Right atrium auricular region (tissue), 2 donors: ENCODE results near the gene HDAC5. TPM values are rescaled to one million over a fixed set of nuclear protein-coding genes. Genes with fewer than 3 reads are reported as not detected.
A peak's percentile ranks its signal among the peaks of the same experiment; 100 is the strongest.
"Not testable (repeated sequence)": the region's sequence is repeated elsewhere in the genome, so short reads cannot be mapped to it uniquely, and the experiment has no call there.

ENCODE experiments used
- DNase-seq: peaks from one replicate; pipeline ENCODE4 v3.0.0-alpha.2; 2019; ENCODE audit warnings: low spot score
- H3K27ac ChIP-seq, 2 donors: fragments of 200-600 bp; sonication (generic); 1 replicate in 1 of 2; 2 replicates in 1 of 2; pipeline ENCODE4 v1.5.1; 2016 to 2019
- H3K27me3 ChIP-seq, 2 donors: fragments of 200-600 bp; sonication (generic); one replicate each; pipeline versions ENCODE4 v1.5.1 to v1.6.0; 2017 to 2019
- H3K36me3 ChIP-seq: fragments of 200-600 bp; sonication (generic); one replicate; pipeline ENCODE4 v1.5.1; 2016
- H3K4me1 ChIP-seq, 2 donors: fragments of 200-600 bp; sonication (generic); one replicate each; pipeline versions ENCODE4 v1.5.1 to v1.6.0; 2017 to 2019
- H3K4me3 ChIP-seq, 2 donors: fragments of 200-600 bp; sonication (generic); 1 replicate in 1 of 2; 2 replicates in 1 of 2; pipeline ENCODE4 v1.5.1; 2017 to 2019; ENCODE audit warnings: mild to moderate bottlenecking in 1 of 2, moderate library complexity in 1 of 2
- H3K9me3 ChIP-seq, 2 donors: fragments of 200-600 bp; sonication (generic); one replicate each; pipeline ENCODE4 v1.5.1; 2019
- total RNA-seq, 2 donors: library from RNA; depleted of rRNA; stranded (reverse); fragments of >200 nt; gene quantifications; one replicate each; pipeline ENCODE4 v1.1.0, GENCODE V29; 2016
- TF ChIP-seq, protein P1 (sequence below), 2 donors: fragments of 200-600 bp; sonication (generic); IDR thresholded peaks; one replicate each; pipeline ENCODE4 v1.5.1; 2019; ENCODE audit warnings: antibody characterized with exemption in 2 of 2

HDAC5 gene
- total RNA-seq, 2 donors from 2014 or later, result 80.0 to 138 TPM

DNA sequence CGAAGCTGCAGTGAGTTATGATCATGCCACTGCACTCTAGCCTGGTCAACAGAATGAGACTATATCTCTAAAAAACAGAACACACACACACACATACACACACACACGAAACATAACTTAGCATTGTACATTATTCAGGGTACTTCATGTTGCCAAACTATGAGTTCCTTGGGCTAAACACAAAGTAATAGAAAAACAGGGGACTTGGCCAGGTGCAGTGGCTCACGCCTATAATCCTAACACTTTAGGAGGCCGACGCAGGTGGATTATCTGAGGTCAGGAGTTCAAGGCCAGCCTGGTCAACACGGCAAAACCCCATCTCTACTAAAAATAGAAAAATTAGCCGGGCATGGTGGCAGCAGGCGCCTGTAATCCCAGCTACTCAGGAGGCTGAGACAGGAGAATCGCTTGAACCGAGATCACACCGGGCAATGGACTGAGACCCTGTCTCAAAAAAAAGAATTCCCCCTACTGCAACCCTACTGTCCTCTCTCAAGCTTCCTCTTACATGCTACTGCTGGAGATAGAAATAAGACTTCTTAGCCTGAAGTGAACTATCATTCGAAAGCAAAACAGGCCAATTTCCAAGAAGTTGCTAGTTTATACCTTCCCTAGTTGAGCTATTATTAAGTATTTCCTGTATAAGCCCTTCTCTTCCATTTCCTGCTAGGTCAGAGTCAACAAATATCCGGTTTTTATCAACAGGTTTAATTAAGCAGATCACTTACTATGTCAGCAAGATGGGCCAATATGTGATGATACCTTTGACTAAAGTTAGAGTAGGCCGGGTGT lies 64.1 kb downstream of the HDAC5 start:
- Histone ChIP-seq H3K4me1 (peaks cover 0 to 26% of the 10 kb centered on the region in 2 donors), H3K4me3 (no peak overlapping the region), H3K27me3 (no peaks in the 10 kb centered on the region), H3K27ac (no peak overlapping the region), H3K9me3 (no peaks in the 10 kb centered on the region), H3K36me3 (peaks cover 21% of the 10 kb centered on the region)
- TF ChIP-seq, protein P1, sequence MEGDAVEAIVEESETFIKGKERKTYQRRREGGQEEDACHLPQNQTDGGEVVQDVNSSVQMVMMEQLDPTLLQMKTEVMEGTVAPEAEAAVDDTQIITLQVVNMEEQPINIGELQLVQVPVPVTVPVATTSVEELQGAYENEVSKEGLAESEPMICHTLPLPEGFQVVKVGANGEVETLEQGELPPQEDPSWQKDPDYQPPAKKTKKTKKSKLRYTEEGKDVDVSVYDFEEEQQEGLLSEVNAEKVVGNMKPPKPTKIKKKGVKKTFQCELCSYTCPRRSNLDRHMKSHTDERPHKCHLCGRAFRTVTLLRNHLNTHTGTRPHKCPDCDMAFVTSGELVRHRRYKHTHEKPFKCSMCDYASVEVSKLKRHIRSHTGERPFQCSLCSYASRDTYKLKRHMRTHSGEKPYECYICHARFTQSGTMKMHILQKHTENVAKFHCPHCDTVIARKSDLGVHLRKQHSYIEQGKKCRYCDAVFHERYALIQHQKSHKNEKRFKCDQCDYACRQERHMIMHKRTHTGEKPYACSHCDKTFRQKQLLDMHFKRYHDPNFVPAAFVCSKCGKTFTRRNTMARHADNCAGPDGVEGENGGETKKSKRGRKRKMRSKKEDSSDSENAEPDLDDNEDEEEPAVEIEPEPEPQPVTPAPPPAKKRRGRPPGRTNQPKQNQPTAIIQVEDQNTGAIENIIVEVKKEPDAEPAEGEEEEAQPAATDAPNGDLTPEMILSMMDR (IDR thresholded peaks at IDR 0.05), result no peak
- no peak for DNase-seq

DNA sequence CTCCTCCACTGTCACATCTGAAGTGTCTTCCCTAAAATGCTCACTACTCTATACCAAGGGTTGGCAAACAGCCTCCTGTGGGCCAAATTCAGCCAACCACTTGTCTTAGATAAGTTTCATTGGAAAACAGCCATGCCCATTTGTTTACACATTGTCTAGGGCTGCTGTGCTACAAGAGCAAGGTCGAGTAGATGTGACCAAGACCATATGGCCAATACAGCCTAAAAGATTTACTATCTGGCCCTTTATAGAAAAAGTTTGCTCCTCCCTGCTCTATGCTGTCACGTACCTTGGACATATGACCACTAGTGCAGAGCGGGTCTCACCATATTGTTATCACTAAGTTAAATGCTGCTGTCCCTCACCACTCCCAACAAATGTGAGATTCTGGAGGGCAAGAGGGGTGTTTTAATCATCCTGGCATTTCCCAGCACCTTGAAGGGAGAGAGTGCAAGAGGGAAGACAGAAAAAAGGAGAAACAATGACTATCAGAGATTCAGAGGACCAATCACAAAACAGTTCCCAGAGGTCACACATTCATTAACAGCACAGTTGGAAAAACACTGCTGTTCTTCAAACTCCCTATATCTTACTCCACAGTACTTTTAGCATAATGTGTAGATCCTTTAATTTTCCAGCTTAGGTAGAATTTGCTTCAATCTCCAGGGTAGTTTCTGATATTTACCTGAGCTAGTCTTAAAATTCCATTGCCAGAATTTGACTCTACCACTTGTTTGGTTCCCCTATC lies 70.1 kb downstream of the HDAC5 start:
- Histone ChIP-seq H3K4me3 (no peak overlapping the region), H3K9me3 (no peaks in the 10 kb centered on the region), H3K27ac (peak overlapping the region in 1 of 2 donors; percentile 53), H3K36me3 (peaks cover 50% of the 10 kb centered on the region), H3K4me1 (peaks cover 0 to 14% of the 10 kb centered on the region in 2 donors), H3K27me3 (no peaks in the 10 kb centered on the region)
- no peak for DNase-seq
- TF ChIP-seq, protein P1 (IDR thresholded peaks at IDR 0.05), result no peak

DNA sequence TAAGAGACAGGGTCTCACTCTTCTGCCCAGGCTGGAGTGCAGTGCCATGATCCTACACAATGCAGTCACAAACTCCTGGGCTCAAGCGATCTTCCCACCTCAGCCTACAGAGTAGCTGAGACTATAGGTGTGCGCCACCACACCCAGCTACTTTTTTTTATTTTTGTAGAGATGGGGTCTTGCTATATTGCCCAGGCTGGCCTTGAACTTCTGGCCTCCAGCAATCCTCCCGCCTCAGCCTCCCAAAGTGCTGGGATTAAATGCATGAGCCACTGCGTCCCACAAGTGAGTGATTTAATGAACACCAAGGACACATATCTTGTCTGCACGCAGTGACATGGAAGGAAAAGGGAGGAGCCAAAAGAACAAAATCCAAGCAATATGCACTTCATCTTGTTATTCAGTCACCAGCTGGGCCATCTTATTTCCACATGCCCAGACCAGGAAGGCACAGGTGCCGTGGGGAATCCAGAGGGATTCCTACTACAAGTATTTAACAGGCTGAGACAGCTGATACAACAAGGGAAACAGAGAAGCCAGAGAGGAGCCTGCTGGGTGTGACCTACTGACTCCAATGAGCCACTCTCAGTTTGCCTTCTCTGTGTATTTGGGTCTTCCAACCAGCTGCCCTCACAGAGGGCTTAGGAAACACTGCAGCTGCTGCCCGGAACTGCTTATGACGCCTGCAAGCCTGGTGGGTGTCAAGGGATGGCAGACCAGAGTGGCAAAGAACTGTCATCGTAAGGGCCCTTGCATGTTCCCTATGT lies 74.0 kb downstream of the HDAC5 start:
- DNase-seq, result no peak
- H3K9me3 ChIP-seq, result no peaks in the 10 kb centered on the region
- no peak overlapping the region for H3K27ac ChIP-seq
- TF ChIP-seq, protein P1 (IDR thresholded peaks at IDR 0.05), result no peak
- H3K27me3 ChIP-seq, result no peaks in the 10 kb centered on the region
- peaks cover 44% of the 10 kb centered on the region for H3K36me3 ChIP-seq
- no peak overlapping the region for H3K4me3 ChIP-seq
- peaks cover 0 to 18% of the 10 kb centered on the region in 2 donors for H3K4me1 ChIP-seq

DNA sequence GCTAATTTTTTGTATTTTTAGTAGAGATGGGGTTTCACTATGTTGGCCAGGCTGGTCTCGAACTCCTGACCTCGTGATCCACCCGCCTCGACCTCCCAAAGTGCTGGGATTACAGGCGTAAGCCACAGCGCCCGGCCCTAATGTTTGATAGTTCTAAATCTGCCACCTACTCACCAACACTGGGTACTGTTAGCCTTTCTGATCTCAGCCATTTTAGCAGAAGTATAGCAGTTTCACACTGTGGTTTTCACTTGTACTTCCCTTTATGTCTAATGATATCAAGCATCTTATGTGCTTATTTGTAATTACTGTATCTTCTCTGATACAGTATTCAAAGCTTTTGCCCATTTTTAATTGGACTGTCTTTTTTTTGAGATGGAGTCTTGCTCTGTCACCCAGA lies 76.5 kb downstream of the HDAC5 start:
- DNase-seq, H3K27me3 ChIP-seq, H3K9me3 ChIP-seq, H3K4me3 ChIP-seq, H3K27ac ChIP-seq: not testable (repeated sequence)
- H3K36me3 ChIP-seq, result peaks cover 35% of the 10 kb centered on the region
- peaks cover 0 to 21% of the 10 kb centered on the region in 2 donors for H3K4me1 ChIP-seq

DNA sequence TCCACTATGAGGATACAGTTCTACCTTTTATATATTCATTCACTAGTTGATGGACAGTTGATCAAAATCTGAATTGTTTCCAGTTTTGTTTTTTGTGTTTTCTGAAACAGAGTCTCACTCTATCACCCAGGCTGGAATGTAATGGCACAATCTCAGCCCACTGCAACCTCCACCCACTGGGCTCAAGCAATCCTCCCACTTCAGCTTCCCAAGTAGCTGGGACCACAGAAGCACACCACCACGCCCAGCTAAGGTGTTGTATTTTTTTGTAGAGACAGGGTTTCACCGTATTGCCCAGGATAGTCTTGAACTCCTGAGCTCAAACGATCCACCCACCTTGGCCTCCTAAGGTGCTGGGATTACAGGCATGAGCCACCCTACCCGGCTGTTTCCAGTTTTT lies 78.0 kb downstream of the HDAC5 start:
- no peak for DNase-seq
- TF ChIP-seq, protein P1 (IDR thresholded peaks at IDR 0.05), result no peak
- H3K9me3 ChIP-seq, result no peaks in the 10 kb centered on the region

DNA sequence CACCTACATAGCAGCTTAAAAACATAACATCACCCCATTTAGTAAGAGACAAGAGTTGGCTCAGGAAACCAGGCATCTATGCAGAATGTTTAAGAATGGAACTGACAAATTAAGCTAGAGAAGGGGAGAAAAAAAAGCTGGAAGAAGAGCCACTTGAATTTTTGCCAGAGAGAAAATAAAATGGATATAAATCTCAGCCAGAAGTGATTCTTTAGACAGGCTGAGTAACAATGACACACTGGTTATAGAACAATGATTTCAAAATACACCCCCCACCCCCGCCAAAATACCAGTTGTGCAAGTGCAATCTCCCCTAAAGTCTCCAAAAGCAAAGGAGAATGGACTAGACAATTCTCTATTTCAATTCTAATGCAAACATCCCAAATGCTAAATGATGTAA lies 79.4 kb downstream of the HDAC5 start:
- H3K36me3 ChIP-seq, result peaks cover 12% of the 10 kb centered on the region
- H3K27ac ChIP-seq, result no peak overlapping the region
- TF ChIP-seq, protein P1 (IDR thresholded peaks at IDR 0.05), result no peak
- H3K27me3 ChIP-seq, result no peaks in the 10 kb centered on the region
- H3K4me3 ChIP-seq, result no peak overlapping the region
- H3K9me3 ChIP-seq, result no peaks in the 10 kb centered on the region
- H3K4me1 ChIP-seq, result peaks cover 0 to 38% of the 10 kb centered on the region in 2 donors
- no peak for DNase-seq

More for the DNA sequence above, 78.0 kb downstream of the HDAC5 start:
- H3K27ac ChIP-seq, result no peak overlapping the region
- peaks cover 21% of the 10 kb centered on the region for H3K36me3 ChIP-seq
- no peak overlapping the region for H3K4me3 ChIP-seq
- H3K27me3 ChIP-seq, result no peaks in the 10 kb centered on the region
- H3K4me1 ChIP-seq, result peaks cover 0 to 30% of the 10 kb centered on the region in 2 donors
